Suprapubic skin (tissue), 4 donors: ENCODE measurements around the gene CD209. TPM values are rescaled to one million over a fixed set of nuclear protein-coding genes. Genes with fewer than 3 reads are reported as not detected.
"Not testable (repeated sequence)": the region's sequence is repeated elsewhere in the genome, so short reads cannot be mapped to it uniquely, and the experiment has no call there.

Experiments
- DNase-seq, 2 donors: peaks; one replicate each; pipeline ENCODE4 v3.0.0-alpha.2; 2019; ENCODE audit warnings: low spot score in 2 of 2
- H3K27ac ChIP-seq: fragments of 200-600 bp; sonication (generic); one replicate; pipeline ENCODE4 v1.5.1; 2019
- H3K27me3 ChIP-seq: fragments of 200-600 bp; sonication (generic); one replicate; pipeline ENCODE4 v1.5.1; 2019
- H3K36me3 ChIP-seq: fragments of 200-600 bp; sonication (generic); one replicate; pipeline ENCODE4 v1.5.1; 2019
- H3K4me1 ChIP-seq: fragments of 200-600 bp; sonication (generic); one replicate; pipeline ENCODE4 v1.5.1; 2019
- H3K4me3 ChIP-seq: fragments of 200-600 bp; sonication (generic); one replicate; pipeline ENCODE4 v1.5.1; 2019; ENCODE audit warnings: mild to moderate bottlenecking
- H3K9me3 ChIP-seq: fragments of 200-600 bp; sonication (generic); one replicate; pipeline ENCODE4 v1.5.1; 2019
- EP300 ChIP-seq: sonication (generic); formaldehyde crosslinking; IDR thresholded peaks from one replicate; pipeline ENCODE4 v1.6.1; 2017; ENCODE audit warnings: antibody characterized with exemption
- POLR2A ChIP-seq, 2 donors: fragments of 450-650 bp; IDR thresholded peaks; one replicate each; pipeline ENCODE4 v1.6.1; 2017; ENCODE audit warnings: antibody characterized with exemption in 2 of 2, mild to moderate bottlenecking in 2 of 2, moderate library complexity in 2 of 2
- POLR2AphosphoS5 ChIP-seq, 3 donors: sonication (generic); formaldehyde crosslinking; IDR thresholded peaks; one replicate each; pipeline ENCODE4 v1.6.1; 2017; ENCODE audit warnings: antibody characterized with exemption in 3 of 3
- WGBS: methylation state at CpG from one replicate; pipeline ENCODE4 v1.1.5; 2018; 5-methylcytosine and 5-hydroxymethylcytosine counted together
- total RNA-seq, 4 donors: library from RNA; depleted of rRNA; stranded (reverse); fragments of >200 nt; gene quantifications; one replicate each; pipeline ENCODE4 v1.1.0, GENCODE V29; 2016
- TF ChIP-seq, protein P1 (sequence below), 2 donors: fragments of 200-600 bp in 1 of 2; fragments of 450-650 bp in 1 of 2; sonication (generic) in 1 of 2; IDR thresholded peaks; one replicate each; pipeline ENCODE4 v1.5.1; 2016 to 2019; ENCODE audit warnings: antibody characterized with exemption in 2 of 2, mild to moderate bottlenecking in 1 of 2, moderate library complexity in 1 of 2

Gene CD209
- total RNA-seq, 4 donors from 2014 or later: 0.16 to 1.6 (median 0.50) TPM

DNA sequence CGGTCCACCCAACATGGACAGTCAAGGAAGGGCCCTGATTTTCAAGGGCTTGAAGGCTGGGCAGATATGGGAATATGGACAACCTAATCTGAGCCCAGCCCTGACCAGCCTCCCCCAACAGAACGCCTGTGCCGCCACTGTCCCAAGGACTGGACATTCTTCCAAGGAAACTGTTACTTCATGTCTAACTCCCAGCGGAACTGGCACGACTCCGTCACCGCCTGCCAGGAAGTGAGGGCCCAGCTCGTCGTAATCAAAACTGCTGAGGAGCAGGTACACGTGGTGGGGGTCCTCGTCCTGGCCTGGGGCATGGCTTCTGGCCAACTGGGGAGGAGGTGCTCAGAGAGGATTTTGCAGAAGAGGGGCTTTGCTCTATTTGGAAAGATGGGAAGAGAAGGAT is 19.2 kb upstream of the CD209 start:
- WGBS: 70% methylated on average over 9 of the region's 11 CpGs
- no peaks in the 10 kb centered on the region for H3K36me3 ChIP-seq
- DNase-seq: no peak
- H3K4me3 ChIP-seq: no peak overlapping the region
- H3K27ac ChIP-seq: no peak overlapping the region
- no peaks in the 10 kb centered on the region for H3K9me3 ChIP-seq
- no peaks in the 10 kb centered on the region for H3K4me1 ChIP-seq
- peaks cover 24% of the 10 kb centered on the region for H3K27me3 ChIP-seq
- TF ChIP-seq POLR2AphosphoS5 (IDR thresholded peaks at IDR 0.05) (no peak), EP300 (no peak), POLR2A (IDR thresholded peaks at IDR 0.05) (no peak)
- TF ChIP-seq, protein P1, sequence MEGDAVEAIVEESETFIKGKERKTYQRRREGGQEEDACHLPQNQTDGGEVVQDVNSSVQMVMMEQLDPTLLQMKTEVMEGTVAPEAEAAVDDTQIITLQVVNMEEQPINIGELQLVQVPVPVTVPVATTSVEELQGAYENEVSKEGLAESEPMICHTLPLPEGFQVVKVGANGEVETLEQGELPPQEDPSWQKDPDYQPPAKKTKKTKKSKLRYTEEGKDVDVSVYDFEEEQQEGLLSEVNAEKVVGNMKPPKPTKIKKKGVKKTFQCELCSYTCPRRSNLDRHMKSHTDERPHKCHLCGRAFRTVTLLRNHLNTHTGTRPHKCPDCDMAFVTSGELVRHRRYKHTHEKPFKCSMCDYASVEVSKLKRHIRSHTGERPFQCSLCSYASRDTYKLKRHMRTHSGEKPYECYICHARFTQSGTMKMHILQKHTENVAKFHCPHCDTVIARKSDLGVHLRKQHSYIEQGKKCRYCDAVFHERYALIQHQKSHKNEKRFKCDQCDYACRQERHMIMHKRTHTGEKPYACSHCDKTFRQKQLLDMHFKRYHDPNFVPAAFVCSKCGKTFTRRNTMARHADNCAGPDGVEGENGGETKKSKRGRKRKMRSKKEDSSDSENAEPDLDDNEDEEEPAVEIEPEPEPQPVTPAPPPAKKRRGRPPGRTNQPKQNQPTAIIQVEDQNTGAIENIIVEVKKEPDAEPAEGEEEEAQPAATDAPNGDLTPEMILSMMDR (IDR thresholded peaks at IDR 0.05): no peak

DNA sequence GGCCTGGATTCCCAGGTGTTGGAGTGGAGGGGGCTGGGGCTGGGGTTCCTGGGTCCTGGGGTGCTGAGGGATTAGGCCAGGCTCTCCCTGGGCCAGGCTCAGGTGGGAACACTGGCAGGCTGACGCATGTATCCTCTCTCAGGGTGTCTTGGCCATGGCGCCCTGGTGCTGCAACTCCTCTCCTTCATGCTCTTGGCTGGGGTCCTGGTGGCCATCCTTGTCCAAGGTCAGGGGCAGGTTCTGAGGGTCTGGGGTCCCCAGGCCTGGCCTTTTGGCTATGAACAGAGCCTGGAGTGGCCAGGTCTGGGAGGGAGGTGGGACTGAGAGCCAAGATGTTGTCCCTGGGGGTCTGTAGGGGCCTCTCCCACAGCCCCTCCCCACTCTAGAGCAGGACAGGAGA is 17.7 kb upstream of the CD209 start:
- H3K27ac ChIP-seq, H3K4me3 ChIP-seq, H3K36me3 ChIP-seq, H3K9me3 ChIP-seq, H3K4me1 ChIP-seq, DNase-seq: not testable (repeated sequence)
- WGBS: no CpG with 5 or more reads among the region's 2 CpGs
- H3K27me3 ChIP-seq: peaks cover 17% of the 10 kb centered on the region

DNA sequence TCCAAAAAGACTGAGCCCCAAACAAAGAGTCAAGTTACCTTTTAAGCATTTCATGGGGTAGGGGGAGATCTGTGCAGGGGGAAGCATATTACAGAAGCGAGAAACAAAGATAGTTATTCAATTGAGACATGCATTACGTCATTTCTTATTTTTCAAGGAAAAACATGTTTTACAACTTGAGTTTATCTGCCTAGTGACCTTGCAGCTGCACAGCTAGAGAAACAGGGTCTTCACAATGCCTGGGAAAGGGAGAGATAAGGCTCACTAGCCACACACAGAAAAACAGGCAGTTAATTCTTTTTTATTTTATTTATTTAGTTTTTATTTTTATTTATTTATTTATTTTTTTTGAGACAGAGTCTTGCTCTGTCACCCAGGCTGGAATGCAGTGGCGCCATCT is 16.8 kb upstream of the CD209 start:
- not testable (repeated sequence) for H3K4me1 ChIP-seq, DNase-seq, H3K27ac ChIP-seq, H3K9me3 ChIP-seq, H3K4me3 ChIP-seq, H3K36me3 ChIP-seq
- peaks cover 17% of the 10 kb centered on the region for H3K27me3 ChIP-seq
- 70% methylated on average over 3 of the region's 3 CpGs for WGBS

DNA sequence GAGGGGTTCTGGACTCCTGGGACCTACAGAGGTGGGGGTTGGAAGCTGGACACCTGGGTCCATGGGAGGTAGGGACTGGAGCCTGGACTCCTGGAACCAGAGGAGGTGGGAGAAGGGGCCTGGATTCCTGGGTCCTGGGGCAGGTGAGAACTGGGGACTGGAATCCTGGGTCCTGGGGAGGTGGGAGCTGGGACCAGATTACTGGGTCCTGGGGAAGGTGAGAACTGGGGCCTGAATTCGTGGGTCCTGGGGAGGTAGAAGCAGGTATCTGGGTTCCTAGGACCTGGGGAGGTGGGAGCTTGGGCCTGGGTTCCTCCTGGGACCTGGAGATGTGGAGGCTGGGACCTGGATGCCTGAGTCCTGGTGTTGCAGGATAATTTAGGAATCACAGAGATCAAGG is 16.4 kb upstream of the CD209 start:
- peaks cover under 1% of the 10 kb centered on the region for H3K9me3 ChIP-seq
- TF ChIP-seq POLR2A (IDR thresholded peaks at IDR 0.05): no peak
- TF ChIP-seq, protein P1 (IDR thresholded peaks at IDR 0.05): no peak
- TF ChIP-seq EP300: no peak
- no peak for TF ChIP-seq POLR2AphosphoS5 (IDR thresholded peaks at IDR 0.05)
- H3K4me1 ChIP-seq: no peaks in the 10 kb centered on the region
- H3K4me3 ChIP-seq: no peak overlapping the region
- no peak overlapping the region for H3K27ac ChIP-seq
- DNase-seq: no peak
- H3K27me3 ChIP-seq: peaks cover 17% of the 10 kb centered on the region
- 76% methylated on average over 1 of the region's 1 CpG for WGBS
- H3K36me3 ChIP-seq: no peaks in the 10 kb centered on the region

DNA sequence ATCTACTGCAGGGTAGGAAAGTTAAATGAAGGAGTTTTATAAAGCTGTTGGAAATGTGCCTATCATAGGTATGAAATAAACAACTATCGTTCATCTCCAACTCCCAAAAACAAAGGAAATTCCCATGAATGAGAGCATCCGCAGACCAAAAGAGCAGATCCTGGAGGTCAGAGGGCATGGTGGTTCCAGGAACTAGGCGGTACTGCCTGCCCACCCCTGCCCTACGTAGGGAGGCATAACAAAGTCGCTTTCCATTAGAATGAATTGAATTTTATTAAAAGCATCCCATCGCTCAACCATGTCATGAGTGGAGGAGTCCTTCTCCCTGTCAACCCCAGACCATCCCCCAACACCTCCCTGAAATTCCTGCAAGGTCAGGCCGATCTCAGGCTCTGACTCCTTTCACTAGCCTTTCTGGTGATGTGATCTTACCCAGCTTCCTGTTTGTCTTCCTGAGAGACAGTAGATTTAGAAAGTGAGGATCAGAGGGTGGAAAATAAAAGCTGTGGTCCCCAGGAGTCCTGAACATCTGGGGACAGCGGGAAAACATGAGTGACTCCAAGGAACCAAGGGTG is 15.5 kb upstream of the CD209 start, which contains the start of gene CLEC4M:
Gene CLEC4M (plus strand): TSS at position 525 of the 575 bp plus-strand sequence. CDS start 24 bp downstream, at position 549.
- no peaks in the 10 kb centered on the region for H3K36me3 ChIP-seq
- H3K27me3 ChIP-seq: peaks cover 12% of the 10 kb centered on the region
- H3K4me1 ChIP-seq: no peaks in the 10 kb centered on the region
- no peak within 1 kb of the TSS for H3K4me3 ChIP-seq
- H3K27ac ChIP-seq: no peak within 1 kb of the TSS
- no peak for DNase-seq
- peaks cover 10% of the 10 kb centered on the region for H3K9me3 ChIP-seq
- 80% methylated on average over 8 of the region's 8 CpGs for WGBS
- TF ChIP-seq POLR2A (IDR thresholded peaks at IDR 0.05): no peak

DNA sequence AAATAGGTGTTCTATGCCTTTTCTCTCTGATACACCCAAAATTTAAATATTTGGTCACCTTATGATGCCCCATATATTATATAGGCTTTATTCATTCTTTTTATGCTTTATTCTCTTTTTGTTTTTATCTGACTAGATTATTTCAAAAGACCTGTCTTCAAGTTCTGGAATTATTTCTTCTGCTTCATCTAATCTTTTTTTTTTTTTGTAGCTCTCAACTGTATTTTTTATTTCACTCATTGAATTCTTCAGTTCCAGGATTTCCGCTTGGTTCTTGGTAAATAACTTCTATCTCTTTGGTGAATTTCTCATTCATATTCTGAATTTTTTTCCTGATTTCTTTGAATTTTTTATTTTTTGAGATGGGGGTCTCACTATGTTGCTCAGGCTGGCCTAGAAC is 11.8 kb upstream of the CD209 start:
- DNase-seq: no peak
- H3K9me3 ChIP-seq: peaks cover 21% of the 10 kb centered on the region
- 87% methylated on average over 1 of the region's 1 CpG for WGBS
- H3K27ac ChIP-seq: no peak overlapping the region
- H3K36me3 ChIP-seq: no peaks in the 10 kb centered on the region
- peaks cover 5% of the 10 kb centered on the region for H3K27me3 ChIP-seq
- TF ChIP-seq POLR2AphosphoS5 (IDR thresholded peaks at IDR 0.05) (no peak), EP300 (no peak), POLR2A (IDR thresholded peaks at IDR 0.05) (no peak)
- TF ChIP-seq, protein P1 (IDR thresholded peaks at IDR 0.05): no peak
- no peaks in the 10 kb centered on the region for H3K4me1 ChIP-seq
- no peak overlapping the region for H3K4me3 ChIP-seq

DNA sequence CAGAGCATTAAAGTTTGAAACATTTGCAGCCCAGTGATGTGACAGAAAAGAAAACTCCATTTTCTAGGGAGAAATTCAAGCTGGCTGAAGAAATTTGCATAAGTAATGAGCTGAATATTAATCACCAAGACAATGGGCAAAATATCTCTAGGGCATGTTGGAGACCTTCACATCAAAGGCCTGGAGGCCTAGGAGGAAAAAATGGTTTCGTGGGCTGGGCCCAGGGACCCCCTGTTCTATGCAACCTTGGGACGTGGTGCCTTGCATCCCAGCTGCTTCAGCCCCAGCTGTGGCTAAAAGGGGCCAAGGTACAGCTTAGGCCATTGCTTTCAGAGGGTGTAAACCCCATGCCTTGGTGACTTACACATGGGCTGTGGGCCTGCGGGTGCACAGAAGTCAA is 10.0 kb upstream of the CD209 start:
- Histone ChIP-seq H3K4me1 (no peaks in the 10 kb centered on the region), H3K4me3 (no peak overlapping the region), H3K27me3 (no peaks in the 10 kb centered on the region), H3K9me3 (peaks cover 21% of the 10 kb centered on the region), H3K36me3 (no peaks in the 10 kb centered on the region), H3K27ac (no peak overlapping the region)
- DNase-seq: no peak
- TF ChIP-seq POLR2AphosphoS5 (IDR thresholded peaks at IDR 0.05) (no peak), POLR2A (IDR thresholded peaks at IDR 0.05) (no peak)
- TF ChIP-seq, protein P1 (IDR thresholded peaks at IDR 0.05): no peak
- 80% methylated on average over 3 of the region's 3 CpGs for WGBS
